ENCODE measurements around the gene ZFAND3.

Gene ZFAND3

DNA sequence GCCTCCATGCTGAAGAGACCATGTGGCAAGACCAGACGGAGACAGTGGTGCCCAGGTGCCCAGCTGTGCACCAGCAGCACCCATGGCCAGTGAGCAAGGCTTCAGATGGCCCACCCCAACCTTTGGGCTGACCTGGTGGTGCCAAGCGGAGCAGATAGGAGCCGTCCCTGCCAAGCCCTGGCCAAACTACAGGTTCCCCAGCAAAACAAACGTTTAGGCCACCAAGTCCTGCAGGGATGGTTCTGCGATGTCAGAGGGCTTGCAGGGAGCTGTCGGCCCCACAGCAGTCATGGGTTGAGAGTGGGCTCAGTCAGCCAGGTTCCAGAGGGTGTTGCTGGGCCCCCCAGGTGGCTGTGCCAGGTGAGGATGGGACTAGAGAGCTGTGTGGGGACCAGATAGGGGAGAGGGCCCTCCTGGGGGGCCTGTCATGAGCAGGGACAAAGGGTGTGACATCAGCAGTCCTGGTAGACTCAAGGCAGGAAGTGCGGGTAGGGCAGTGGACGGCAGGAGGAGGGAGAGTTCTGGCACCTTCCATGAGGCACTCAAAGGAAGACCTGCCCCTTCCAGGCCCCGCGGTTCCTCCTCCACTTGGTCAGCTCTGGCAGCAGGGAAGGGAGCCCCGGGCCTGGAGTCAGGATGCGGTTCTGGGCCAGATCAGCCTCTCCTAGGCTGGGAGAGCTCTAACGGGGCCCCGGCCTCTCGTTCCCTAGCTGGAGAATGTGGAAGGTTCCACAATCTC, 342.4 kb downstream of the ZFAND3 start:
- DNase-seq (ENCODE audit: low read depth) = no peak
- TF ChIP-seq, protein P1, sequence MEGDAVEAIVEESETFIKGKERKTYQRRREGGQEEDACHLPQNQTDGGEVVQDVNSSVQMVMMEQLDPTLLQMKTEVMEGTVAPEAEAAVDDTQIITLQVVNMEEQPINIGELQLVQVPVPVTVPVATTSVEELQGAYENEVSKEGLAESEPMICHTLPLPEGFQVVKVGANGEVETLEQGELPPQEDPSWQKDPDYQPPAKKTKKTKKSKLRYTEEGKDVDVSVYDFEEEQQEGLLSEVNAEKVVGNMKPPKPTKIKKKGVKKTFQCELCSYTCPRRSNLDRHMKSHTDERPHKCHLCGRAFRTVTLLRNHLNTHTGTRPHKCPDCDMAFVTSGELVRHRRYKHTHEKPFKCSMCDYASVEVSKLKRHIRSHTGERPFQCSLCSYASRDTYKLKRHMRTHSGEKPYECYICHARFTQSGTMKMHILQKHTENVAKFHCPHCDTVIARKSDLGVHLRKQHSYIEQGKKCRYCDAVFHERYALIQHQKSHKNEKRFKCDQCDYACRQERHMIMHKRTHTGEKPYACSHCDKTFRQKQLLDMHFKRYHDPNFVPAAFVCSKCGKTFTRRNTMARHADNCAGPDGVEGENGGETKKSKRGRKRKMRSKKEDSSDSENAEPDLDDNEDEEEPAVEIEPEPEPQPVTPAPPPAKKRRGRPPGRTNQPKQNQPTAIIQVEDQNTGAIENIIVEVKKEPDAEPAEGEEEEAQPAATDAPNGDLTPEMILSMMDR (conservative IDR thresholded peaks at IDR 0.05; ENCODE audit: low read depth, low read length) = no peak
- no peak overlapping the region for H3K4me3 ChIP-seq (ENCODE audit: low read depth, low read length)

DNA sequence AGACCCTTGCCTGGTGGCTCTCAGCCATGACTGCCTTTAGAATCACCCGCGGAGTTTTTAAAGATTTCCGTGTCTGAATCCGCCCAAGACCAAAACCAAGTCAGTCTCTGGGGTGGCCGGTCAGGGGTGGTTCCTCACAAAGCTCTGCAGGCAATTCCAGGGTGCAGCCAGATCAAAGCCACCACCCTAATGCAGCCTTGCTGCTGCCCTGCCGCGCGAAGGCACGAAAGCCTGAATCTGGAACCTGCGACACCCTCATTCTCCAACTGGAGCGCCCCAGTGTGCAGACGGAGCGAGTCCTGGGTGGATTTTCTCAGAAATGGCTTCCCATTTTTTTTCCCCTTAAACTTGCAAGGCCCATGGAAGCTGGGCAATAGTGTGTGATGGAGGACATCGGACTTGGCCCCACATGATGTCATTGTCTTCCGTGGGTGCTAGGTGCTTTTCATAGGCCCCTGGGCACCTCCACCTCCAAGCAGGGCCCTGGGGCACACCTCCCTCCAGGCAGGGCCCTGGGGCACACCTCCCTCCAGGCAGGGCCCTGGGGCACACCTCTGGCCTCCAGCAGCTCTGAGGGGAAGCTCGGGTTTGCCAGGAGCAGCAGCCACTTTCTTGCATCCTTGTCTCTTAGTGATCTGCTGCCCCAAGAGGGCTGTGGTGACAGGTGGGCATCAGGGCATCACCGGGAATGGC, 343.1 kb downstream of the ZFAND3 start:
- TF ChIP-seq, protein P1 (conservative IDR thresholded peaks at IDR 0.05; ENCODE audit: low read depth, low read length) = no peak
- DNase-seq (ENCODE audit: low read depth) = no peak
- no peak overlapping the region for H3K4me3 ChIP-seq (ENCODE audit: low read depth, low read length)

DNA sequence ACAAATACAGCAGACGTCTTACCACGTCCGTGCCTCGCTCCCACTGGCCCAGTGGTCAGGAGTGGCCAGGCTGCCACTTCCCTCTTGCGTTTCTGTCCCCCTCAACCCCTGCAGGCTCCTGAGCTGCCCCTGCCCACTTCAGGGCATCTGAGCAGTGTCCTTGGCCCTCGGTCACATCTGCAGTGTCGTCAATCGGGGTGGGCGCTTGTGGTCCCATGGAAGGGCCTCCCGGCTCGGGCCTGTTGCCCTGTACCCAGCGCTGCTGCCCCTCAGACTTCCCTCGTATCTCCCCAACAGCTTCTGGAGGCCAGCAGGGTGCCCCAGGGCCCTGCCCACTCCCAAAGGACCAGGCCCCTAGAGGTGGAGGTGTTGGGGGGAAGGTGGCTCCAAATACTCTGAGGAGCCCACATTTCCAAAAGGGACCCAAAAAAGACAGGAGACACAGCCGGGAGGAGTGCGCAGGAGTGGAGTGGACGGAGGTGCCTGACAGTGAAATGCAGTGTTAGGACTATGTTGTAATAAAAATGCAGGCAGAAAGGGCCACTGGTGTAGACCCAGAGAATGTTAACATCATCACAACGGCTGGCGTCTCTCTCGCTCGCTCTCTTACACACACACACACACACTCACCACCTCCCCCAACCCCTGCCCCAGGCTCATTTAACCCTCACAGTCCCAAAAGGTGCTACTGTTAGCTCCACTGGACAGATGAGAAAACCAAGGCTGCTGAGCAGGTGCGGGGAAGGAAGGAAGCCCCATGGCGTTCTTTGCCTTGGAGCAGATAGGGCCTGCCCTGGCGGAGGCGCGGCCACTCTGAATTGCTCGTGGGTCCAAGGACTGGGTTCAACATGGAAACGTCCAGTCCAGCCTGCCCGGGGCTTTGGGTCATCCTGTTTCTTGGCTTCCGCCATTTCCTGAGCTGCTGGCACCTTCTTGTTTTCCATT, 343.9 kb downstream of the ZFAND3 start:
- TF ChIP-seq, protein P1 (conservative IDR thresholded peaks at IDR 0.05; ENCODE audit: low read depth, low read length) = no peak
- H3K4me3 ChIP-seq (ENCODE audit: low read depth, low read length) = no peak overlapping the region
- DNase-seq (ENCODE audit: low read depth) = no peak

DNA sequence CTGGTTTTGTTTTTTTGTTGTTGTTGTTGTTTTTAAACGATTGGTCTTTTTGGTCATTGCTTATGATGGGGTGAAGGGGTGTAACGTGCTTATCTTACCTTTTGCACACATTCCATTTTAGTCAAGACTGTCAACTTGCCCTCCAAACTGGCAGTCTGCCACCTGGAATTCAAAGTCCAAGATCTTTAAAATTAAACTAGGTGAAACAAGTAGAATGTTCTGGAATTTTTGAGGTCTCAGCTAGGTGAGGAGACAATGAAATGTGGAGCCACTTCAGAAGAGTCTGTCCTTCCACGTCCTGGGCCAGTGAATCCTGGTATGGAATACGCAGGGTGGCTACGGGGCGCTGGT, 344.6 kb downstream of the ZFAND3 start:
- TF ChIP-seq, protein P1 (conservative IDR thresholded peaks at IDR 0.05; ENCODE audit: low read depth, low read length) = no peak
- H3K4me3 ChIP-seq (ENCODE audit: low read depth, low read length) = no peak overlapping the region
- no peak for DNase-seq (ENCODE audit: low read depth)

DNA sequence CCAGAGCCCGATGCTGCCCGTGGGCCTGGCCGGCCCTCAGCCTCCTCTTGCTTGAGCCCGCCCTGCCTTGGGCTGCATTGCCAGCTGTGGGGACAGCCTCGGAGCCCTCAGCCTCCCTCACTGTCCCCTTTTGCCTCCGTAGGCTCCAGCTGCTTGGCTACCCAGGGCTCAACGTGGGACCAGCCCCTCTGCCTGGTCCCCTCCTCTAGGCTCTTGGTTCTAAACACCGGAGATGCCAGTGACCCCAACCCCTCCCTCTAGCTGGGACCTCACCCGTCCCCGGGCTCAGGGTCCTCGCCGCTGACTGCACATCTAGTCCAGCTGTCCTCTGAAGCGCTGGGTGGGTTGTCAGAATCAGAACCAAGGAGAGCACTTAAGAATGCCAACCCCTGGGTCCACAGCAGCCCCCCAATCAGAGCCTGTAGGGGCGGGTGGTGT, 345.2 kb downstream of the ZFAND3 start:
- no peak overlapping the region for H3K4me3 ChIP-seq (ENCODE audit: low read depth, low read length)
- DNase-seq (ENCODE audit: low read depth) = no peak
- TF ChIP-seq, protein P1 (conservative IDR thresholded peaks at IDR 0.05; ENCODE audit: low read depth, low read length) = no peak

DNA sequence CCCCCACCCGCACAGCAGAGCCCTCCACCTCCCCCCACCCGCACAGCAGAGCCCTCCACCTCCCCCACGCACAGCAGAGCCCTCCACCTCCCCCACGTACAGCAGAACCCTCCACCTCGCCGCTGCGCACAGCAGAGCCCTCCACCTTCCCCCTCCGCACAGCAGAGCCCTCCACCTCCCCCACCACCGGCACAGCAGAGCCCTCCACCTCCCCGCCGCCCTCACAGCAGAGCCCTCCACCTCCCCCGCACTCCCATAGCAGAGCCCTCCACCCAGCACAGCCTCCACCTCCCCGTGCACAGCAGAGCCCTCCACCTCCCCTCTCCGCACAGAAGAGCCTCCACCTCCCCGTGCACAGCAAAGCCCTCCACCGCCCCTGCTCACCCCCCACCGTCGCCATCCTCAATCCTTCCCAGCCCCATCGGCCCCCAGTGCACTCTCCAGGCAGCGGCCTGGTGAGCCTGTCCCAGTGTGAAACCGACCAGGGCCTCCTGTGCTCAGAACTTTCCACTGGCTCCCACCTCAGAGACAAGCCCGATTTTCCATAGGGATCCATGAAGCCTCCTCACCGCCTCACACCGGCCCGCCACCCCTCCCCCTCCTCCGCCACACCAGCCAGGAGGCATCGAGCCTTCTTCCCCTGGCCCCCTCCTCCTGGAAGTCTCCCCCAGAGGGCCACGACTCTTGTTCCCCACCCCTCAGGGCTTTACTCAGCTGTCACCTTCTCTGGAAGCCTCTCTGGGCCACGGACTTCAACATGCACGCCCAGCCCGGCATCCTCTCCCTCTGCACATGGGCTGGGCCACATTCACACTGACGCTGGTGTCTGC, 347.1 kb downstream of the ZFAND3 start:
- no peak overlapping the region for H3K4me3 ChIP-seq (ENCODE audit: low read depth, low read length)
- DNase-seq (ENCODE audit: low read depth) = no peak
- TF ChIP-seq, protein P1 (conservative IDR thresholded peaks at IDR 0.05; ENCODE audit: low read depth, low read length) = no peak

Measured in choroid plexus epithelial cell (primary cell).